GM12875 (cell line): ENCODE measurements around the gene SELENOO.

Experiments
- H3K4me3 ChIP-seq: one replicate; pipeline ENCODE4 v1.5.1; 2011; ENCODE audit warnings: low read depth, low read length, control low read depth
- CTCF ChIP-seq: IDR thresholded peaks from 2 replicates; pipeline ENCODE4 v1.5.1; 2011; ENCODE audit warnings: low read depth, mild to moderate bottlenecking, control low read depth, inconsistent platforms, low read length, moderate library complexity, borderline replicate concordance; ENCODE audit not compliant: insufficient read depth

SELENOO gene

GRCh38 chr22:50261615-50262459 is 61.0 kb downstream of the SELENOO start, which contains the start of gene MAPK12:
MAPK12 (minus strand) TSS chr22:50261683; CDS start chr22:50261509, 174 bp downstream.
- no peak for TF ChIP-seq CTCF
- H3K4me3 ChIP-seq = peak within 1 kb of the TSS; percentile 77

- no peak overlapping the region for H3K4me3 ChIP-seq
- no peak for TF ChIP-seq CTCF
Measured at GRCh38 chr22:50262460-50262911, 61.7 kb downstream of the SELENOO start.

GRCh38 chr22:50262973-50263617 is 62.3 kb downstream of the SELENOO start:
- no peak overlapping the region for H3K4me3 ChIP-seq

GRCh38 chr22:50264104-50264745 is 63.4 kb downstream of the SELENOO start:
- no peak overlapping the region for H3K4me3 ChIP-seq
- TF ChIP-seq CTCF = no peak

More at GRCh38 chr22:50262973-50263617, 62.3 kb downstream of the SELENOO start:
- no peak for TF ChIP-seq CTCF

- TF ChIP-seq CTCF = no peak
Measured at GRCh38 chr22:50264946-50265669, 64.3 kb downstream of the SELENOO start.

GRCh38 chr22:50266994-50267393 is 66.2 kb downstream of the SELENOO start:
- no peak for TF ChIP-seq CTCF
- H3K4me3 ChIP-seq = no peak overlapping the region

More at GRCh38 chr22:50264946-50265669, 64.3 kb downstream of the SELENOO start:
- no peak overlapping the region for H3K4me3 ChIP-seq
